Astrocyte of the cerebellum (primary cell): ENCODE measurements around the gene UBE2K.
"Not testable (repeated sequence)": the region's sequence is repeated elsewhere in the genome, so short reads cannot be mapped to it uniquely, and the experiment has no call there.

Experiments used
- DNase-seq: peaks from one replicate; pipeline ENCODE4 v3.0.0-alpha.2; 2011; ENCODE audit warnings: low read depth
- H3K4me3 ChIP-seq: 2 replicates; pipeline ENCODE4 v1.5.1; 2011; ENCODE audit warnings: mild to moderate bottlenecking, low read depth, low read length, moderate library complexity
- in situ Hi-C: cut with HindIII; loops from 2 replicates; pipeline ENCODE4 v1.10.0; 2017; ENCODE audit warnings: low sequenced_read_pairs
- TF ChIP-seq, protein P1 (sequence below): IDR thresholded peaks from 2 replicates; pipeline ENCODE4 v1.5.1; 2012; ENCODE audit warnings: low read length, low read depth, moderate library complexity, mild to moderate bottlenecking; ENCODE audit errors: missing control alignments

UBE2K gene

DNA sequence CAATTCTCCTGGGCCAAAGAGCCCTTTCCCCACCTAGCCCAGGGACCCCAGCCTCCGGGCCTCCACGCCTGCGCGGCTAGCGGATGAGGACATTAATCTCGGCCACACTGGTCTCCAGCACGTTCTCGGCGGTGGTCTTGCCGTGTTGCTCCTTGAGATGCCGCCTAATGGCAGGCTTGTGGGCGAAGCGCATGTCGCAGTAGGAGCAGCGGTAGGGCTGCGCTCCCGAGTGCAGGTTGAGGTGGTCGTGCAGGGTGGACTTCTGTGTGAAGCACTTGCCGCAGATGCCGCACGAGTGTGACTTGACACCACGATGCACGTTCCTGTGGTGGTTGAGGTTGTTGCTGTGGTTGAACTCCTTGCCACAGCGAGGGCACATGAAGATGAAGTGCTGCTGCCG lies 72.1 kb downstream of the UBE2K start:
- DNase-seq, result no peak
- in situ Hi-C loops, result no loop called here
- TF ChIP-seq, protein P1, sequence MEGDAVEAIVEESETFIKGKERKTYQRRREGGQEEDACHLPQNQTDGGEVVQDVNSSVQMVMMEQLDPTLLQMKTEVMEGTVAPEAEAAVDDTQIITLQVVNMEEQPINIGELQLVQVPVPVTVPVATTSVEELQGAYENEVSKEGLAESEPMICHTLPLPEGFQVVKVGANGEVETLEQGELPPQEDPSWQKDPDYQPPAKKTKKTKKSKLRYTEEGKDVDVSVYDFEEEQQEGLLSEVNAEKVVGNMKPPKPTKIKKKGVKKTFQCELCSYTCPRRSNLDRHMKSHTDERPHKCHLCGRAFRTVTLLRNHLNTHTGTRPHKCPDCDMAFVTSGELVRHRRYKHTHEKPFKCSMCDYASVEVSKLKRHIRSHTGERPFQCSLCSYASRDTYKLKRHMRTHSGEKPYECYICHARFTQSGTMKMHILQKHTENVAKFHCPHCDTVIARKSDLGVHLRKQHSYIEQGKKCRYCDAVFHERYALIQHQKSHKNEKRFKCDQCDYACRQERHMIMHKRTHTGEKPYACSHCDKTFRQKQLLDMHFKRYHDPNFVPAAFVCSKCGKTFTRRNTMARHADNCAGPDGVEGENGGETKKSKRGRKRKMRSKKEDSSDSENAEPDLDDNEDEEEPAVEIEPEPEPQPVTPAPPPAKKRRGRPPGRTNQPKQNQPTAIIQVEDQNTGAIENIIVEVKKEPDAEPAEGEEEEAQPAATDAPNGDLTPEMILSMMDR, result no peak
- no peak overlapping the region for H3K4me3 ChIP-seq

DNA sequence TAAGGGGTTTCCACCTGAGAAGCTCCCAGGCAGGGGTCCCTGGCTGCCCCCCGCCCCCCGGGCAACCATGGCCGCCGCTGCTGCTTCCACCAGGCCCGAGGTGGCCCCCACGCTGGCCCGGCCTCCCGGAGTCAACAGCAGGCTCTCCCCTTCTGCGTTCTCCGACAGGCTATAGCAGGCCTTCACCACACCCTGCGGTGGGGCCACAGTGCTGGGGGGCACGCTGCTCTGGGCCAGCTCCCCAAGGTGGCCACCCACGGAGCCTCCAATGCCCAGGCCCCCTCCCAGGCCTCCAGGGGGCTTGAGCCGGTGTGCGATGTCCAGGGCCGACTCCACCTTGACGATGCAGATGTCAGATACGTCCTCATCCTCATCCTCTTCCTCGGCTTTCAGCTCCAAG lies 72.5 kb downstream of the UBE2K start:
- TF ChIP-seq, protein P1, result no peak
- no peak for DNase-seq
- in situ Hi-C loops, result no loop called here
- no peak overlapping the region for H3K4me3 ChIP-seq

DNA sequence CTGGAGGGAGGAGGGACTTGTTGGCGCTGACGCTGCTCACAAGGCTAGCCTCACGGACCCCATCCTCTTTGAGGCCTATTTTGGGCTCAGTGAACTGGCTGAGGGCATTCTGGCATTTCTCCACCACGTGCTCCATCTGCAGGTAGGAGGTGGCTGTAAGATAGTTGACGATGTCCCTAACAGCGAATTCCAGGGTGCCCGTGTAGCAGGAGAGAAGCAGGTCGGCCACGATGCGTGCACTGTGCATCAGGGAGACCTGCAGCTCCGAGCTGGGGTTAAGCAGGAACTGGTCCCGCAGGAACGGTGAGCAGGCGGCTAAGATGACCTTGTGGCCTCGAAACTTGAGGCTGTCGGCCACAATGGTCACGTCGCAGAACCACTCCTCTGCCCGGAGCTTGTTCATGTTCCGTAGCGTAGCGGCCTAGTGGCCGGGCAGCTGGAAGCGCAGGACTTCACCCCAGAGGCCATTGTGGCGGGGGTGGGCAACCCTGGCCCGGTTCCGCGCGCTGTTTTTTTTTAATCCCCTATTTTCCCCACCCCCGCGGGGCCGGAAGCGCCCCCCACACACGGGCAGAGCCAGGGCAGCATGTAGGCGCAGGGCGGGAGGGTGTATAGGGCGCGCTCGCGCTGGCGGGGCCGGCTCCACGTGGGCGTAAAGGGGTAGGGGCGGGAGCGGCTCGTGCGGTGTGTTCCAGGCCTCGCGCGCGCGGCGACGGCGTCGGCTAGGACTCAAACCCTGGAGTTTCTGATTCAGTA lies 73.2 kb downstream of the UBE2K start:
- in situ Hi-C loops, result no loop called here
- DNase-seq, result no peak
- TF ChIP-seq, protein P1, result no peak
- no peak overlapping the region for H3K4me3 ChIP-seq

DNA sequence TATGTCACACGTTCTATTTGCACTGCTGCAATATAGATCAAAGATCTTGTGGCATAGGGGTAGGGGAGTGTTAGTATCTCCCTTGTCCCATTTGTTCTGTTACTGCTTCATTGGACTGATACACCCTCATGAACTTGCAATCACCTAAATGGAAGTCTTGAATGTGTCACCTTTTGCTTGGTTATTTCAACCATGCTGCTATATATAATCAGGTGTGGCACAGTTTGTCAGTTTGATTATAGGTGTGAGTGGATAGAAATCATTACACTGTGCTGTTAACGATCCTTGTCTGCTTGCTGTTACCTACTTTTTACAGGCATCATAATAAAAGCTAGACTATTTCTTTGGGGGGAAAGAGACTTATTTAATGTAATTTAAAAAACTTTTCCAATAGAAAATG lies 84.1 kb downstream of the UBE2K start:
- in situ Hi-C loops, H3K4me3 ChIP-seq, DNase-seq: not testable (repeated sequence)

DNA sequence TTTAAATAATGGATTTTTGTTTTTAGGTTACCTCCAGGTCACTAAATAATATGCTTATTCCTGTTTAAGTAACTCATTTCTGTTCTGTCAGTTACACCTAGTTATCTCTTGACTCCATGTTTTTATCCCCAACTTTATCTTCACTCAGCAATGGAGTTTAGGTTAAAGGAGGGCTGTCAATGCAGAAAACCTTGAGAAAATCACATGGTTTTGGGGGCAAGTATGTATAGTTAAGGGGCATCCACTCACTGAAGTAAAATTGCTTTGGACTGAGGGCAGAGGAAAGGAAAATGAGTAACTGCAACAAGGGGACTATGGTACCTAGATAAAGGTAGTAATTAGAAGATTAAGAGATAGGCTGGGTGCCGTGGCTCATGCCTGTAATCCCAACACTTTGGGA lies 87.1 kb downstream of the UBE2K start:
- in situ Hi-C loops, result no loop called here
- no peak for DNase-seq
- TF ChIP-seq, protein P1, result no peak
- H3K4me3 ChIP-seq, result no peak overlapping the region

GRCh38 chr4:39786838-39787237 lies 88.9 kb downstream of the UBE2K start:
- TF ChIP-seq, protein P1, result no peak
- DNase-seq, result no peak
- in situ Hi-C loops, result no loop called here

DNA sequence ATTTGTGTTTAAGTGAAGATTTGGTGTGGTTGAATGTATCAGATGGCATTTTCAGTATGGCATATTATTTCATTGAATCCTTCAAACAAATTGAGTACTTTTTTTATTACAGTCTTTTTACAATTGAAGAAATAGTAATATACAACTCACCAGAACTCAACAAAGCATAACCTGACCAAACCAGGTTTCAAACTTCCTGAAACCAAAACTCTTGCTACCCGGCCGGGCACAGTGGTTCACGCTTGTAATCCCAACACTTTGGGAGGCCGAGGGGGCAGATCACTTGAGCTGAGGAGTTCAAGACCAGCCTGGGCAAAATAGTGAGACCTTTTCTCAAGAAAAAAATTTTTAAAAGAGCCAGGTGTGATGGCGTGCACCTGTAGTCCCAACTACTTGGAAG lies 94.2 kb downstream of the UBE2K start:
- in situ Hi-C loops, result no loop called here
- no peak overlapping the region for H3K4me3 ChIP-seq
- DNase-seq, result no peak
- TF ChIP-seq, protein P1, result no peak

More at GRCh38 chr4:39786838-39787237, 88.9 kb downstream of the UBE2K start:
- no peak overlapping the region for H3K4me3 ChIP-seq
